ENCODE measurements around the gene GSTA3. TPM values are rescaled to one million over a fixed set of nuclear protein-coding genes. Genes with fewer than 3 reads are reported as not detected.
"Not testable (repeated sequence)": the region's sequence is repeated elsewhere in the genome, so short reads cannot be mapped to it uniquely, and the experiment has no call there.

The GSTA3 gene
- total RNA-seq, 1 experiment from 2014 or later, result not detected

DNA sequence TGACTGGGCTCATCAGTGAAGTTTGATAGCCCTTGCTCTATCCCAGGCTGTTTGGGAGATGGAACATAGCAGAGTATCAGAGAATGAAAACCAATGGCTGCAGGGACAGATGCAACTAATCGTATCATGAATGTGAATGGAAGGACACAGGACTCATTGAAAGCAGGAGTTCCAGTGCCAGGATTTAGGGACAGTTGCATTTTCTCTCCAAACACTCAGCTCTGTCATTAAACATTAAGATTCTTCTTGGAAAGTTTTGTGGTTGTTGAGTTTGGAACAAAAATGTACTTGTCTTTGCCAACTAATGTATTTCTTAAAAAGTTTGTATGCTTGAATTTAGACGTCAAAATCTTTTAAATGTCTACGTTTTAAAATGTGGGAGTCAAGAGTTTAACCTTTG, 37.9 kb downstream of the GSTA3 start:
- H3K27me3 ChIP-seq (ENCODE audit: low read length), result no peaks in the 10 kb centered on the region
- DNase-seq (no peak), ATAC-seq (no peak)
- no peaks in the 10 kb centered on the region for H3K9me3 ChIP-seq (ENCODE audit: low read length)
- no peak overlapping the region for H3K4me3 ChIP-seq (ENCODE audit: low read length)
- H3K4me1 ChIP-seq (ENCODE audit: insufficient read depth, low read length), result peaks cover 4% of the 10 kb centered on the region
- H3K79me2 ChIP-seq (ENCODE audit: low read length), result no peaks in the 10 kb centered on the region
- no TSS peak for BruUV-seq (replicated peaks)
- no peak overlapping the region for H3K27ac ChIP-seq (ENCODE audit: low read length)
- intact Hi-C loops (cut with micrococcal nuclease), result loop anchor here (10.0 kb wide), 1 partner anchor 177 kb away; no protein-coding TSS in a partner anchor
- no peak overlapping the region for H3K4me2 ChIP-seq (ENCODE audit: low read length)
- H3K9ac ChIP-seq (ENCODE audit: low read length), result no peak overlapping the region
- no peaks in the 10 kb centered on the region for H3K9me2 ChIP-seq (replicated peaks; ENCODE audit: low read length)
- H3F3A ChIP-seq (ENCODE audit: low read length, unreplicated experiment), result no peaks in the 10 kb centered on the region
- ChIA-PET CTCF (no interaction called here), POLR2A (ENCODE audit: unreplicated experiment) (no interaction called here)
- TF ChIP-seq, protein P1, sequence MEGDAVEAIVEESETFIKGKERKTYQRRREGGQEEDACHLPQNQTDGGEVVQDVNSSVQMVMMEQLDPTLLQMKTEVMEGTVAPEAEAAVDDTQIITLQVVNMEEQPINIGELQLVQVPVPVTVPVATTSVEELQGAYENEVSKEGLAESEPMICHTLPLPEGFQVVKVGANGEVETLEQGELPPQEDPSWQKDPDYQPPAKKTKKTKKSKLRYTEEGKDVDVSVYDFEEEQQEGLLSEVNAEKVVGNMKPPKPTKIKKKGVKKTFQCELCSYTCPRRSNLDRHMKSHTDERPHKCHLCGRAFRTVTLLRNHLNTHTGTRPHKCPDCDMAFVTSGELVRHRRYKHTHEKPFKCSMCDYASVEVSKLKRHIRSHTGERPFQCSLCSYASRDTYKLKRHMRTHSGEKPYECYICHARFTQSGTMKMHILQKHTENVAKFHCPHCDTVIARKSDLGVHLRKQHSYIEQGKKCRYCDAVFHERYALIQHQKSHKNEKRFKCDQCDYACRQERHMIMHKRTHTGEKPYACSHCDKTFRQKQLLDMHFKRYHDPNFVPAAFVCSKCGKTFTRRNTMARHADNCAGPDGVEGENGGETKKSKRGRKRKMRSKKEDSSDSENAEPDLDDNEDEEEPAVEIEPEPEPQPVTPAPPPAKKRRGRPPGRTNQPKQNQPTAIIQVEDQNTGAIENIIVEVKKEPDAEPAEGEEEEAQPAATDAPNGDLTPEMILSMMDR (conservative IDR thresholded peaks at IDR 0.05; ENCODE audit: low read depth, low read length), result no peak
- TF ChIP-seq EZH2 (IDR thresholded peaks at IDR 0.05; ENCODE audit: low read length, unreplicated experiment), result no peak
- TF ChIP-seq EZH2phosphoT487 (IDR thresholded peaks at IDR 0.05; ENCODE audit: borderline replicate concordance, low read length), result no peak
- H2AFZ ChIP-seq (ENCODE audit: low read length), result no peak overlapping the region
- H4K20me1 ChIP-seq (ENCODE audit: low read length), result no peaks in the 10 kb centered on the region
- no peaks in the 10 kb centered on the region for H3K36me3 ChIP-seq (ENCODE audit: low read depth, low read length)

DNA sequence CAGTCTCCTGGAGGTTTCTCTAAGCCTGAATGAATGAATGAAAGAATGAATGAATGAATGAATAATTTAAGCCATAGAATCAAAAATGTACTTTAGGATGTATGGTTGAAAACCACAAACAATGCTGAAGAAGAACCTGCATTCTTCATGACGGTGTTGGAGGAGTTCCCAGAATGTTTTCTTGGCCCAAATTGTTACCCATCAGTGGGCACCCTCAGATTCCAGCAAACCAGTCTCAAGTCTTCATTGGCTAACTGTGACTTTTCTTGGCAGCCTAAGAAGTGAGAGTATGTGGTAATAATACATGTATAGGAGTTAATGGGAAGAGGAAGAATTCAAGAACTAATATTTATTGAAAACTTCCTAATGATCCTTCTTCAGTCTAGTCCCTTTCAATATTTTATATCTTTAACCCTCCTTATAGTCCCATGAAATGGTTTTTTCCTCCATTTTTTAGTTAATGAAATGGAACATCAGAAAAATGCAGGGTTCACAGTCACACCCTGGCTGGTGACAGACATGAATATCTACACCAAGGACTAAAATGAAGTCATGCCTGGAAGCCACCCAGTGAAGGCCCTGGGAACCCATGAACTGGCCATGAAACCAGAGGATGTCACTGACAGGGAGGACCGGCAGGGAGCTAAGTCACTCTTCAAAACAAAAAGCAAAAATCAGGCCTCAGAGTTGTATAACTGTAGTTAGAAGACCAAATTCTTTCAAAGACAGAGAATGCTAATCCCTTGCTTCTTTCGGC, 39.0 kb downstream of the GSTA3 start:
- peak; percentile 28 for DNase-seq
- H3K4me3 ChIP-seq (ENCODE audit: low read length); H2AFZ ChIP-seq (ENCODE audit: low read length); H3K9ac ChIP-seq (ENCODE audit: low read length); H3K4me1 ChIP-seq (ENCODE audit: insufficient read depth, low read length); CTCF ChIA-PET; H3K36me3 ChIP-seq (ENCODE audit: low read depth, low read length); H3K9me3 ChIP-seq (ENCODE audit: low read length); H3F3A ChIP-seq (ENCODE audit: low read length, unreplicated experiment); POLR2A ChIA-PET (ENCODE audit: unreplicated experiment); H3K27me3 ChIP-seq (ENCODE audit: low read length); H3K79me2 ChIP-seq (ENCODE audit: low read length); H3K4me2 ChIP-seq (ENCODE audit: low read length); H3K9me2 ChIP-seq (replicated peaks; ENCODE audit: low read length); BruUV-seq (replicated peaks); H3K27ac ChIP-seq (ENCODE audit: low read length); H4K20me1 ChIP-seq (ENCODE audit: low read length); ATAC-seq: not testable (repeated sequence)
- intact Hi-C loops (cut with micrococcal nuclease), result loop anchor here (10.0 kb wide), 1 partner anchor 176 kb away; no protein-coding TSS in a partner anchor

DNA sequence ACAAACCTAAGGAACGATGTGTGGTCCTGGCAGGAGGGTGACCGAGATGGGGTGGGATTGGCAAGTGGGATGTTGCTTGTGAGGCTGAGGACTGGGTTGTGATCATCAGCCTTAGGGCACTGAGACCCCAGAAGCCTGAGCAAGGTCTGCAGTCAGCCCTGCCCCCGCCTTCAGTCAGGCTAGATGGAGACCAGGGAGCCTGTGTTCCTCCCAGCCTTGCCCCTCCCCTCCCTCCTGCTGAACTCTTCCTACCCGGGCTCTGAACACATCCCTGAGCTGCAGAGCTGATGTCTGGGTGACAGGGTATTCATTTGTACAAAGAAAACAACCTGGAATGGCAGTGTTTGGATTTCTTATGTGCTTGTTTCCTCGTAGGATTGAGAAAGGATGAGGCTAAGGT, 40.6 kb downstream of the GSTA3 start:
- not testable (repeated sequence) for H3K79me2 ChIP-seq (ENCODE audit: low read length)

DNA sequence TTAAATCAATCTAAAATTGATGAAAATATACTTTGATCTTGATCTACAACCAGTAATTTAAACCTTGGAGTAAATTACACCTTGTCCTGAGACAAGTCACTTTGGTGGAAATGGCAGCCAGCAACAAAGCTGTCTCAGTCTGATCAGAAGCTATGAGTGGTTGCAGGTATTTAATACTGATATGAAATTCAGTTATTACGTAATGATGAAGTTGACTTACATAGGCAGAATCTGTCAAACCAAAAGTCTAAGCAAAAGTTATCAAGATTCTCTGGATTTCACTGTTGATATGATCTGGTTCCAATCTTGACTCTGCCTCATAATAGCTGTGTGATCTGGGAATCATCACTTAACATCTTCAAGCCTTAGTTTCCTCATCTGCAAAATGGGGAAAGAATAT, 41.3 kb downstream of the GSTA3 start:
- Histone ChIP-seq H3K4me2 (ENCODE audit: low read length) (no peak overlapping the region), H3K4me3 (ENCODE audit: low read length) (no peak overlapping the region), H3K27ac (ENCODE audit: low read length) (no peak overlapping the region), H3F3A (ENCODE audit: low read length, unreplicated experiment) (no peaks in the 10 kb centered on the region), H3K9ac (ENCODE audit: low read length) (no peak overlapping the region), H3K4me1 (ENCODE audit: insufficient read depth, low read length) (no peaks in the 10 kb centered on the region), H4K20me1 (ENCODE audit: low read length) (no peaks in the 10 kb centered on the region), H2AFZ (ENCODE audit: low read length) (no peak overlapping the region), H3K36me3 (ENCODE audit: low read depth, low read length) (no peaks in the 10 kb centered on the region), H3K27me3 (ENCODE audit: low read length) (no peaks in the 10 kb centered on the region), H3K9me2 (replicated peaks; ENCODE audit: low read length) (no peaks in the 10 kb centered on the region), H3K9me3 (ENCODE audit: low read length) (no peaks in the 10 kb centered on the region), H3K79me2 (ENCODE audit: low read length) (no peaks in the 10 kb centered on the region)
- ChIA-PET CTCF (no interaction called here), POLR2A (ENCODE audit: unreplicated experiment) (no interaction called here)
- no peak for ATAC-seq
- TF ChIP-seq, protein P1 (conservative IDR thresholded peaks at IDR 0.05; ENCODE audit: low read depth, low read length), result no peak
- TF ChIP-seq EZH2 (IDR thresholded peaks at IDR 0.05; ENCODE audit: low read length, unreplicated experiment) (no peak), EZH2phosphoT487 (IDR thresholded peaks at IDR 0.05; ENCODE audit: borderline replicate concordance, low read length) (no peak)
- BruUV-seq (replicated peaks), result no TSS peak
- intact Hi-C loops (cut with micrococcal nuclease), result no loop called here
- DNase-seq, result no peak

More for the DNA sequence above, 40.6 kb downstream of the GSTA3 start:
- POLR2A ChIA-PET (ENCODE audit: unreplicated experiment); CTCF ChIA-PET; H3K9me3 ChIP-seq (ENCODE audit: low read length); H3K36me3 ChIP-seq (ENCODE audit: low read depth, low read length); DNase-seq; intact Hi-C loops (cut with micrococcal nuclease); H3K4me2 ChIP-seq (ENCODE audit: low read length); H3K27me3 ChIP-seq (ENCODE audit: low read length); H4K20me1 ChIP-seq (ENCODE audit: low read length); ATAC-seq; H3K9me2 ChIP-seq (replicated peaks; ENCODE audit: low read length); H3K27ac ChIP-seq (ENCODE audit: low read length); H3K4me1 ChIP-seq (ENCODE audit: insufficient read depth, low read length); H2AFZ ChIP-seq (ENCODE audit: low read length); H3F3A ChIP-seq (ENCODE audit: low read length, unreplicated experiment); H3K9ac ChIP-seq (ENCODE audit: low read length); H3K4me3 ChIP-seq (ENCODE audit: low read length); BruUV-seq (replicated peaks): not testable (repeated sequence)

DNA sequence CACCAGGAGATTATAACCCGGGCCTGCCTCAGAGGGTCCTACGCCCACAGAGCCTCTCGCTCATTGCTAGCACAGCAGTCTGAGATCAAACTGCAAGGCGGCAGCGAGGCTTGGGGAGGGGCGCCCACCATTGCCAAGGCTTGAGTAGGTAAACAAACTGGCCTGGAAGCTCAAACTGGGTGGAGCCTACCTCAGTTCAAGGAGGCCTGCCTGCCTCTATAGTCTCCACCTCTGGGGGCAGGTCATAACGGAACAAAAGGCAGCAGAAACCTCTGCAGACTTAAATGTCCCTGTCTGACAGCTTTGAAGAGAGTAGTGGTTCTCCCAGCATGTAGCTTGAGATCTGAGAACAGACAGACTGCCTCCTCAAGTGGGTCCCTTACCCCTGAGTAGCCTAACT, 48.3 kb downstream of the GSTA3 start:
- H4K20me1 ChIP-seq (ENCODE audit: low read length); H2AFZ ChIP-seq (ENCODE audit: low read length); DNase-seq; ATAC-seq; H3K9ac ChIP-seq (ENCODE audit: low read length); H3K9me2 ChIP-seq (replicated peaks; ENCODE audit: low read length); H3K4me1 ChIP-seq (ENCODE audit: insufficient read depth, low read length); H3K27me3 ChIP-seq (ENCODE audit: low read length); H3F3A ChIP-seq (ENCODE audit: low read length, unreplicated experiment); H3K36me3 ChIP-seq (ENCODE audit: low read depth, low read length); H3K9me3 ChIP-seq (ENCODE audit: low read length); POLR2A ChIA-PET (ENCODE audit: unreplicated experiment); H3K4me2 ChIP-seq (ENCODE audit: low read length); intact Hi-C loops (cut with micrococcal nuclease); H3K79me2 ChIP-seq (ENCODE audit: low read length); H3K4me3 ChIP-seq (ENCODE audit: low read length); H3K27ac ChIP-seq (ENCODE audit: low read length); CTCF ChIA-PET; BruUV-seq (replicated peaks): not testable (repeated sequence)

Measured in PC-3 (cell line).